ENCODE measurements around the gene IFI27L1.
"Not testable (repeated sequence)": the region's sequence is repeated elsewhere in the genome, so short reads cannot be mapped to it uniquely, and the experiment has no call there.

Gene IFI27L1

GRCh38 chr14:94047581-94047980, 33.5 kb upstream of the IFI27L1 start:
- DNase-seq (ENCODE audit: low read depth in 2 of 3, low spot score in 2 of 3) = no peak

GRCh38 chr14:94048691-94049624, 32.2 kb upstream of the IFI27L1 start:
- no peak for DNase-seq (ENCODE audit: low read depth in 2 of 3, low spot score in 2 of 3)

DNA sequence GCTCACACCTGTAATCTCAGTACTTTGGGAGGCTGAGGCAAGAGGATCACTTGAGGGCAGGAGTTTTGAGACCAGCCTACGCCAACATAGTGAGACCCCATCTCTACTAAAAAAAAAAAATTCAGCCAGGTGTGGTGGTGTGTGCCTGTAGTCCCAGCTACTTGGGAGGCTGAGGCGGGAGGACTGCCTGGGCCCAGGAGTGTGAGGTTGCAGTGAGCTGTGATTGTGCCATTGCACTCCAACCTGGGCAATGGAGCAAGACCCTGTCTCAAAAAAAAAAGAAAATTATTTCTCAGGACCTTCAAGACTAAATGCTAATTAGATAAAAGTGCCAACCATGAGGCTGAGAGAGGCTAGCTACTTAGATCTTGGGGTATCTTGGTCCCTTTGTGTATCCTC, 31.5 kb upstream of the IFI27L1 start:
- DNase-seq (ENCODE audit: low read depth in 2 of 3, low spot score in 2 of 3) = no peak

DNA sequence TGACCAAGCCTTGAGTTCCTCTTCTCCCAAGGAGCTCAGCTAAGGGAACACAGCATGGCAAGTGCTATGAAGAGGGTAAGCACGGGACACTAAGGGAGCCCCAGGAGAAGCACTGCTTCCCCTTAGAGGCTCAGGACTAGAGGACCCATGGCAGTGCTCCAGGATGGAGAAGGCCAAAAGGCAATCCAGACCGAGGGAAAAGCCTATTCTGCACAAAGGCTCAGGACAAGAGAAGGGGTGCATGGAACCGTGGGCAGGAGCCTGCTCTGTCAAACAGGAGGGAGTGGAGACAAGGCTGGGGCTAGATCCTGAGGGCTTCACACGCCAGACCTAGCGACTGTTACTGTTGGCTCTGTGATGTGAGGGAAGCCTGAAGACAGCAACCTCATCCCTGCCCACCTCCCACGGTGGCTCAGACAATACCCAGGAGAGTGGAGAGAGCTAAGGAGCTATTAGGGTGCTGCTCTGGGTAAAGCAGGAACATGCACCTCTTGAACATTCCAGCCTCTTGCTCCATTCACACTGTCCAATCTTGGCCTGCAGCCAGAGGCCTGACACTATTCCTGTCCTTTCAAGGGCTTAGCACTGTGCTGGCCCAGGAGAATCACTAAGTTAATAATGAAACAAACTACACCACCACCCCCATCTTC, 30.8 kb upstream of the IFI27L1 start:
- no peak for DNase-seq (ENCODE audit: low read depth in 2 of 3, low spot score in 2 of 3)

GRCh38 chr14:94051115-94051514, 30.0 kb upstream of the IFI27L1 start:
- no peak for DNase-seq (ENCODE audit: low read depth in 2 of 3, low spot score in 2 of 3)

GRCh38 chr14:94051779-94052178, 29.3 kb upstream of the IFI27L1 start:
- DNase-seq (ENCODE audit: low read depth in 2 of 3, low spot score in 2 of 3) = no peak

- DNase-seq (ENCODE audit: low read depth in 2 of 3, low spot score in 2 of 3) = no peak
Observed at GRCh38 chr14:94052199-94052598, 28.9 kb upstream of the IFI27L1 start.

- DNase-seq (ENCODE audit: low read depth in 2 of 3, low spot score in 2 of 3) = no peak
Observed at GRCh38 chr14:94052662-94053061, 28.4 kb upstream of the IFI27L1 start.

- DNase-seq (ENCODE audit: low read depth in 2 of 3, low spot score in 2 of 3) = no peak
Observed at GRCh38 chr14:94054401-94054800, 26.7 kb upstream of the IFI27L1 start.

- DNase-seq (ENCODE audit: low read depth in 2 of 3, low spot score in 2 of 3) = no peak
Observed at GRCh38 chr14:94054936-94055335, 26.2 kb upstream of the IFI27L1 start.

DNA sequence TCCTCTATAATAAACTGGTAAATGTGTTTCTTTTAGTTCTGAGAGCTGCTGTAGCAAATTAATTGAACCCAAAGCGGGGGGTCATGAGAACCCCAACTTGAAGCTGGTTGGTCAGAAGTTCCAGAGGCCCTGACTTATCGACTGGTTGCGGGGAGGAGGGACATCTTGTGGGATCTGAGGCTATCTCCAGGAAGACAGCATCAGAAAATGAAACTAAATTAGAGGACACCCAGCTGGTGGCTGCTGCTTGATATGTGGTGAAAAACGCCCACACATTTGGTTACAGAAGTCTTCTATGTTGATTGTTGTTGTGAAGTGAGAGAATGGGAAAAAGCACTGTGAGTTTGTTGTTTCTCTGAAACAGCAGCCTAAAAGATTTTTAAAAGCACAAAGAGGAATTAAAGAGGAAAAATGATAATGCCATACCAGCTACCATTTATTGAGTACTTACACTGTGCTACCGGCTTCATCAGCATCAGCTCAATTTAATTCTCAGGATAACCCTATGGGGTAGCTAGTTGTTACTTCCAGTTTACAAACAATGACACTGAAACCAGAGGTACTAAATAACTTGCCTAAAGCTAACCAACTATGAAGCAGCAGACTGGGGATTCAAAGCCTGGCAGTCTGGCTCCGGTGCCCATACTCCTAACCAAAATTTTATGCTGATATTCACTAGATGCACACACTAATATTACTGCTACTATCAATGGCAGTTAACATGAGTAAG, 24.4 kb upstream of the IFI27L1 start:
- DNase-seq (ENCODE audit: low read depth in 2 of 3, low spot score in 2 of 3) = no peak

DNA sequence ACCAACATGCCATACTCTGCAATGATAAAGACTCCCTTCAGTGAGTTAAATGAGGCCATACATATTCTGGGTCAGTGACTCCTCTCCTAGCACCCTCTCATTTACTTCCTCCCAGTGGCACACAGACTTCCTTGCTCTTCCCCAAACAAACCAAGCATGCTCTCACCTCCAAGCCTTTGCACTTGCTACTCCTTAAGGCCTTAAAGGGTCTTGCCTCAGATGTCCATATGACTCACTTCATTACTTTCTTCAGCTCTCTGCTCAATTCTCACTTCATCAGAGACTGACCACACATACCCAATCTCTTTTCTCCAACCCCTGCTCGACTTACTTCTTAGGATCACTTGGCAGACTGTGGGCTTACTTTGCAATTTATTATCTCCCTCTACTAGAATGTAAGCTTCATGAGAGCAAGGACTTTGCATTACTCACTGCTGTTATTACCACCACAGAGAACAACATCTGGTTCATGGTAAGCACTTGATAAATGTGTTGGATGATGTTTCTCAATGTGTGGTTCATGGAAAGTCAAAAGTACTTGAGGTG, 22.9 kb upstream of the IFI27L1 start:
- DNase-seq (ENCODE audit: low read depth in 2 of 3, low spot score in 2 of 3) = no peak

DNA sequence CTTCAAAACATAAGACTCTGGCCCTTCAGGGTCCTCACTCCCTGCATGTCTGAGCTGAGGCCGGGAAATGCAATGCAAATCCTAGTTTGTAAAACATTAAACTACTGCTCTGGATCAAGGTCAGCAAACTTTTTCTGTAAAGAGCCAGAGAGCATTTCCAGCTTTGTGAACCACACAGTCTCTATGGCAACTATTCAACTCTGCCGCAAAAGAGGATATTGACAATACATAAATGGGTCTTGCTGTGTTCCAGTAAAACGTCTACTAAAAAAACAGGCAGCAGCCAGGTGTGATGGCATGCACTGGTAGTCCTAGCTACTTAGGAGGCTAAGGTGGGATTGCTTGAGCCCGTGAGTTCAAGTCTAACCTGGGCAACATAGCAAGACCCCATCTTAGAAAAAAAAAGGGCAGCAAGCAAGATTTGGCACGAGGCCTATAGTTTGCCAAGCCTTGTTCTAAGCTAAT, 22.4 kb upstream of the IFI27L1 start:
- DNase-seq (ENCODE audit: low read depth in 2 of 3, low spot score in 2 of 3) = no peak

DNA sequence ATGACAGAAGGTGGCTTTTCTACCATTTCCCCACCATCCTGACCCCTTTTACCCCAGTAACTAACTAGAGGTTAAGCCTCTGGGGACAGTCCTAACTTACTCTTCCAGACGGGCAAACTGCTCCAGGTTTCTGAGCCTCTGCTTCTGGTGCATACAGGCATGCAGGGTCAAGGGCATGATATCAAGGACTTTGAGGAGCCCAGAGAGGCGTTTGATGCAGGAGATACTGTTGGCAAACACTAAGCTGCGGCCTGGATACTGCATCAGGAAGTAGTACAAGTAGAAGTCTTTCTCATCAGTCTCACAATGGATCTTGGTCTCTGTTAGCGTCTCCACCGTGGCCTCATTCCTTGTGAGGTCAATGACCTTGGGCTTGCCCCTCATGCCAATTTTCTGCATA, 21.1 kb upstream of the IFI27L1 start:
- no peak for DNase-seq (ENCODE audit: low read depth in 2 of 3, low spot score in 2 of 3)

GRCh38 chr14:94062344-94062940, 18.7 kb upstream of the IFI27L1 start:
- DNase-seq (ENCODE audit: low read depth in 2 of 3, low spot score in 2 of 3) = no peak

GRCh38 chr14:94066089-94066676, 14.9 kb upstream of the IFI27L1 start:
- no peak for DNase-seq (ENCODE audit: low read depth in 2 of 3, low spot score in 2 of 3)

DNA sequence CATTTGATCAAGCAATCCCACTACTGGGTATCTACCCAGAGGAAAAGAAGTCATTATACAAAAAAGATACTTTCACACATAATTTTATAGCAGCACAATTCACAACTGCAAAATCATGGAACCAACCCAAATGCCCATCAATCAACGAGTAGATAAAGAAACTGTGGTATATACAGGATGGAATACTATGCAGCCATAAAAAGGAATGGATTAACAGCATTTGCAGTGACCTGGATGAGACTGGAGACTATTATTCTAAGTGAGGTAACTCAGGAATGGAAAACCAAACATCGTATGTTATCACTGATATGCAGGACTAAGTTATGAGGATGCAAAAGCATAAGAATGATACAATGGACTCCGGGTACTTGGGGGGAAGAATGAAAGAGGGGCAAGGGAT, 9.0 kb upstream of the IFI27L1 start:
- not testable (repeated sequence) for DNase-seq (ENCODE audit: low read depth in 2 of 3, low spot score in 2 of 3)

- no peak for DNase-seq (ENCODE audit: low read depth in 2 of 3, low spot score in 2 of 3)
Observed at GRCh38 chr14:94074534-94074933, 6.6 kb upstream of the IFI27L1 start.

GRCh38 chr14:94075008-94075407, 6.1 kb upstream of the IFI27L1 start:
- no peak for DNase-seq (ENCODE audit: low read depth in 2 of 3, low spot score in 2 of 3)

GRCh38 chr14:94077111-94077821, 3.8 kb upstream of the IFI27L1 start:
- no peak for DNase-seq (ENCODE audit: low read depth in 2 of 3, low spot score in 2 of 3)

Data from activated CD8-positive, alpha-beta memory T cell treated with anti-CD3 and anti-CD28 coated beads for 48 hours (primary cell).